ENCODE data around the gene SLC25A10. TPM values are rescaled to one million over a fixed set of nuclear protein-coding genes. Genes with fewer than 3 reads are reported as not detected.

The SLC25A10 gene
- polyA plus RNA-seq, 3 donors: 1.8 to 2.3 (median 1.9) TPM

DNA sequence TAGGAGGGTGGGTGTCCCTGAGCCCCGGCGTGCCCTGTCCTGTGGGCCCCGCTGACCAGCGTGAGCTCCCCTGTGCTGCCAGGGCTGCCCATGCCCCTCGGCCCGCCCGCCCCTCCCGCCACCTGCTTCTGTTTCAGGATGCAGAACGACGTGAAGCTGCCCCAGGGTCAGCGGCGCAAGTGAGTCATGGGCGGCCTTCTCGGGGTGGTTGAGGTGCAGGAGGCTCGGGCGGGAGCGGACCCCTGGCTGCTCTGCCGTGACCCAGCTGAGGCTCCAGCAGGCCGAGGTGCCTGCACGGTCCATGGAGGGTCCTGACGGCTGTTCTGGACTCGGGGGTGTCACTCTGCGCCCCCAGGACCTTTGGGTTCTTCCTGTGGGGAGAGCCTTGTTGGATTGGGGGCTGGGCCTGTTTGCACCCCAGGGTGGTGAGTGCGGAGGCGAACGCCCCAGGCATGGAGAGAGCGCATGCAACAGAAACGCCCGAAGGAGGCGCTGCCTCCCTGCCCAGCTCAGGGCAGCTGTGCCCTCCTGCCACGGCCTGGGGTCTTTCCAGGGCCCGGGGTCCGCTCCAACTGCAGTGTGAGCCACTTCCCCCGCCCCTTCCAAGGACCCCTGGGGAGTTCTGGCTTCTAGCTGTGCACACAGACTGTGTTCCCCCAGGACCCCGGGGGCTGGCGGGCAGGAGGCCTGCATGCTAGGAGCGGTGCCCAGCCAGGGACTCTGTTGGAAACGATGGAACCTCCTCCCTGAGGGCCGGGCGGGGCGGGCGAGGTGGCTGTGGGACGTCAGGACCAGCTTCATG lies 4.0 kb downstream of the SLC25A10 start:
- Histone ChIP-seq H2AFZ (ENCODE audit: insufficient read depth, low read depth, low read length, poor library complexity, severe bottlenecking) (no peak overlapping the region), H3K4me2 (replicated peaks; ENCODE audit: extremely low read depth, low read length, poor library complexity, severe bottlenecking) (no peak overlapping the region), H3K27ac (ENCODE audit: low read depth in 1 of 2, low read length in 2 of 2) (no peak overlapping the region), H3K79me2 (ENCODE audit: insufficient read depth, low read length) (peaks cover 4% of the 10 kb centered on the region), H3K36me3 (replicated peaks in 1 of 2; ENCODE audit: control insufficient read depth in 1 of 2, insufficient read depth in 2 of 2, low read length in 2 of 2) (no peaks in the 10 kb centered on the region), H3K9ac (ENCODE audit: insufficient read depth, low read length, poor library complexity, severe bottlenecking) (no peak overlapping the region), H3K4me1 (ENCODE audit: control insufficient read depth in 1 of 2, insufficient read depth in 2 of 2, low read length in 2 of 2) (peaks cover 12 to 27% of the 10 kb centered on the region in 2 donors), H3K27me3 (ENCODE audit: control insufficient read depth in 2 of 2, insufficient read depth in 2 of 2, low read length in 2 of 2) (peaks cover 0 to 2% of the 10 kb centered on the region in 2 donors), H4K20me1 (ENCODE audit: insufficient read depth, low read length) (no peaks in the 10 kb centered on the region), H3K9me3 (replicated peaks in 1 of 2; ENCODE audit: control insufficient read depth in 1 of 2, insufficient read depth in 1 of 2, low read length in 2 of 2) (no peaks in the 10 kb centered on the region), H3K4me3 (replicated peaks in 1 of 3; ENCODE audit: low read depth in 2 of 3, low read length in 3 of 3) (no peak overlapping the region)
- intact Hi-C loops (cut with micrococcal nuclease): no loop called here
- Mint-ChIP-seq H3K4me3 (no peak overlapping the region), H3K9me3 (no peaks in the 10 kb centered on the region), H3K27ac (no peak overlapping the region), H3K36me3 (peaks cover 0 to 10% of the 10 kb centered on the region in 2 donors), H3K27me3 (ENCODE audit: low read depth in 3 of 3) (peaks cover 0 to 12% (median 6%) of the 10 kb centered on the region in 3 donors), H3K4me1 (peaks cover 16% of the 10 kb centered on the region)
- DNase-seq: no peak
- 95% methylated on average over 43 of the region's 43 CpGs for WGBS (ENCODE audit: insufficient coverage)
- TF ChIP-seq CTCF (IDR thresholded peaks at IDR 0.05): no peak

- Histone ChIP-seq H3K79me2 (ENCODE audit: insufficient read depth, low read length) (peaks cover 4% of the 10 kb centered on the region), H3K9me3 (replicated peaks in 1 of 2; ENCODE audit: control insufficient read depth in 1 of 2, insufficient read depth in 1 of 2, low read length in 2 of 2) (no peaks in the 10 kb centered on the region), H3K27me3 (ENCODE audit: control insufficient read depth in 2 of 2, insufficient read depth in 2 of 2, low read length in 2 of 2) (no peaks in the 10 kb centered on the region), H2AFZ (ENCODE audit: insufficient read depth, low read depth, low read length, poor library complexity, severe bottlenecking) (no peak overlapping the region), H3K4me2 (replicated peaks; ENCODE audit: extremely low read depth, low read length, poor library complexity, severe bottlenecking) (no peak overlapping the region), H3K4me1 (ENCODE audit: control insufficient read depth in 1 of 2, insufficient read depth in 2 of 2, low read length in 2 of 2) (peaks cover 6 to 21% of the 10 kb centered on the region in 2 donors), H3K4me3 (replicated peaks in 1 of 3; ENCODE audit: low read depth in 2 of 3, low read length in 3 of 3) (no peak overlapping the region), H3K36me3 (replicated peaks in 1 of 2; ENCODE audit: control insufficient read depth in 1 of 2, insufficient read depth in 2 of 2, low read length in 2 of 2) (no peaks in the 10 kb centered on the region), H4K20me1 (ENCODE audit: insufficient read depth, low read length) (no peaks in the 10 kb centered on the region), H3K27ac (ENCODE audit: low read depth in 1 of 2, low read length in 2 of 2) (no peak overlapping the region), H3K9ac (ENCODE audit: insufficient read depth, low read length, poor library complexity, severe bottlenecking) (no peak overlapping the region)
- Mint-ChIP-seq H3K4me3 (no peak overlapping the region), H3K4me1 (peaks cover 11% of the 10 kb centered on the region), H3K27ac (no peak overlapping the region), H3K36me3 (peaks cover 0 to 10% of the 10 kb centered on the region in 2 donors), H3K9me3 (no peaks in the 10 kb centered on the region), H3K27me3 (ENCODE audit: low read depth in 3 of 3) (peaks cover 0 to 9% (median 1%) of the 10 kb centered on the region in 3 donors)
- no peak for TF ChIP-seq CTCF (IDR thresholded peaks at IDR 0.05)
- intact Hi-C loops (cut with micrococcal nuclease): no loop called here
- no peak for DNase-seq
- 98% methylated on average over 11 of the region's 12 CpGs for WGBS (ENCODE audit: insufficient coverage)
These were observed 4.6 kb downstream of the SLC25A10 start for GRCh38 chr17:81716674-81716996.

Measured in CD14-positive monocyte (primary cell).